Measurements from ENCODE around the gene FXR2. TPM values are rescaled to one million over a fixed set of nuclear protein-coding genes. Genes with fewer than 3 reads are reported as not detected.

The FXR2 gene
- 44.0 to 59.8 TPM (median 56.2 TPM) in 5 replicates for total RNA-seq (2022; extraction: Qiagen RNA extraction; ENCODE audit: low read depth)

DNA sequence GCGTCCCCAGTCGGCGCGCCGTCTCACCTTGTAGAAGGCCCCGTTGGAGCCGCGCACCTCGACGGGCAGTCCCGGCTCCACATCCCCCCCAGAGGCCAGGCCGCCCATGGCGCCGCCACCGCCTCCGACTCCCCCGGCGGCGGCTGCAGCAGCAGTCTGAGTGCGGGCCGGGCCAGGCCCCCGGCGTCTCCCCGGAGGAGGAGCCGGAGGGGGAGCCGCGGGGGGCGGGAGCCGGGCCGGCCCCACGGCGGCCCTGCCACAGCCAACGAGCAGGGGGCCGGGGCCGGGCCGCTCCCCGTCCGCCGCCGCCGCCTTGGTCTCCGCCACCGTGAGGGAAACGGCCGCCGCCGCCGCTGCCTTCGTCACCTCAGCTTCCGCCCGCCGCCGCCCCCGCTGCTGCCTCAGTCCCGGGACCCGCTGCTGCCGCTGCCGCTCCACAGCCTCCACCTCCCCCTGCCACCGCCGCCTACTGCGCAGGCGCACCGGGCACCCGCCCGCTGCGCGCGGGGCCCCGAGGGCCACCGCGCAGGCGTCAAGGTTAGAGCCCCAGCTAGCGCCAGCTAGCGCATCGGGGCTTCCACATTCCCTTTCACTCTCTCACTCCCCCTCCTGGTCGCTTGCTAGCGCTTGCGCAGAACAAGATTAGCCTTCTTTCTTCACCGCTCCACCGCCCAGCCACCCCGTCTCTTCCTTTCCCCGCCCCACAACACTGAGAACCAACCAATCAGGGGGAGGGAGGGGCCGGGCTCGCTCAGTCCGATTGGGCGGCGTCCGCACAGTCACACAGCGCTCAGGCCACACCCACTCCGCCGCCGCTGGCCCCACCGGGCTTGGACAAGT lies at the start of gene FXR2:
Gene FXR2 (minus strand): TSS at position 473 of the 840 bp plus-strand sequence. CDS start 365 bp downstream, at position 108.

DNA sequence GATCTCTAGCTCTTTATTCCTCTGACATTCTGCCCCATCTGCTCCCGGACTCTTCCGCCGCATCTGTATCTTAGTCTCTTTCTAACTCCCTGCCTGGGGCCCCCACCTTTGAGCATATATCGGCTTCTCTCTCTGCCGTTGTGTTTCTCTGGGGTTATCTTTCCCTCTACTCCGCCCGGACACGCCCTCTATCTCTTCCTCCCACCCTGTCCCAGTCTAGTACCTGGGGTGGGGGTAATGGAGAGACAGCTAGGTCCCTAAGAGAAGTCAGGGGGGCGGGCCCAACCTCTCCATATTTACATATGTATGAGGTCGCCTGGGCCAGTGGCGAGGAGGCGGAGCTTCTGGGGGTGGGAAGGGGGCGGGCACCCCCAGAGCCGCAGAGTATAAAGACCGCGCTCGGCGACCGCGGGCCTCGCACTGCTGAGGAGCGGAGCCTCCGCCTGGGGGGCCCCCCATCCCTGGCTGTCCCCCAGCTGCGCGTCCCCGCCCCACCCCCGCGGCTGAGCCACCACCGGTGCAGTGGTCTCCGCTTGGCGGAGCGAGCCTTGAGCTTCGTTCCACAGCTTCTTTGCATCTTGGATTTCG lies 35.9 kb upstream of the FXR2 start, which contains the start of gene ATP1B2:
Gene ATP1B2 (plus strand): TSS at position 418 of the 588 bp plus-strand sequence. CDS start 593 bp downstream, outside the sequence.

DNA sequence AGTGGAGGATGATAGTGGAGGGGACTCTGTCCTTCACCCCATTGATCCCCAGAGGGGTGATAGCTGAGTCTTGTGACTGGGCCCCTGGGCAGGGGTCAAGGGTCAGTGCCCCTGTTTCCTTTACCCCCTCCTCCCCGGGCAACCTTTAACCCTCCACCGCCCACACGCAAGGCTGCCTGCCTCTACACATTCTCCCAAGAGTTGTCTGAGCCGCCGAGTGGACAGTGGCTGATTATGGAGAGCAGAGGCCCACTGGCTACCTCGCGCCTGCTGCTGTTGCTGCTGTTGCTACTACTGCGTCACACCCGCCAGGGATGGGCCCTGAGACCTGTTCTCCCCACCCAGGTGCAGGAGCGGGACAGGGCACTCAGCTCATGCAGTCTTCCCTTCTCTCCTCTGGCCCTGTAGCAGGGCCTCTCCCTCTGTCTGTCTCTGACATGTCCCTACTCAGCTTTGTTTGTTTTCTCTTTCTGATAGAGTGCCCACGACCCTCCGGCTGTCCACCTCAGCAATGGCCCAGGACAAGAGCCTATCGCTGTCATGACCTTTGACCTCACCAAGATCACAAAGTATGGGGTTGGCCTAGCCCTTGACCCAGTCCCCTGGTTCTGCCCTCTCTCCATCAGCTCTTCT lies 15.4 kb upstream of the FXR2 start, which contains the start of gene SHBG:
Gene SHBG (plus strand): TSS at position 197 of the 633 bp plus-strand sequence. CDS start 38 bp downstream, at position 235.

DNA sequence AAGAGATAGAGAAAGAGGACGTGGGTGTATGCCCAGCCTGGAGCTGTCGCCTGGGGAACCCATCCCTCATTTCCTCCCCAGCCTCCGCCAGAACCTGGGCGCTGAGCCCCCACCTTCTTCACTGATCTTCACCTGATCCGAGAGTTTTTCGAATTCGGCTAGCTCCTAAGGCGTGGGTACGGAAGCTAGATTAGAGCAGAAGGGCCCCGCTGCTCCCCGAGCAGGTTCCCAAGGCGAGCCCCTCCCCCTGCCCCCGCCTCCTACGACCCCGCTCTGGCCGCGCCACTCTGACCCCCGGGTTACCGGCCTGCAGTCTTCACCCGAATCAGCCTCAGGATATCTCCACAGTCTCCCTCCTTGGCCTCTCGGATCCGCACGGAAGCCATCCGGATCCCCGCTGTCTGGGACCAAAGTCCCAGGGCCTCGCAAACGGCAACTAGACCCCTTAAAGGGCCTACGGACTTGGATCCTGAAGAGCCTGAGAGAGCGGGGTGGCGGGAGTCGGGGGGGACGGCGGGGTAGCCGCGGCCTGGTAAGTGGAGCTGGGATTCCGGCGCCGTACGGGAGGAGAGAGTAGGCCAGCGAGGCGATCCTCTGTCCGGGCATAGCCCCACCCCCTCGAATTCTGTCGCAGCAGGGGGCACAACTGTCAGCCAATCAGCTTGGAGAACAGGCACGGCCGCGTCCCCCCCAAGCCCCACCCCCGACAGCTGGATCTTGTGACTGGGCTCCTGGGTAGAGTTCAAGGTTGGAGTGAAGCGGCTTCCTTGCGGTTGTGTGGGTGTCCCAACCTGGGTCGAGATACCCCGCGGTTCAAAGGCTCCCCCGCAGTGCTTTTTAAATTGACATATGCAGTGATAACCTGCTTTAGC lies 12.8 kb upstream of the FXR2 start, which contains the start of gene SAT2:
Gene SAT2 (minus strand): TSS at position 572 of the 872 bp plus-strand sequence. CDS start 186 bp downstream, at position 386.

DNA sequence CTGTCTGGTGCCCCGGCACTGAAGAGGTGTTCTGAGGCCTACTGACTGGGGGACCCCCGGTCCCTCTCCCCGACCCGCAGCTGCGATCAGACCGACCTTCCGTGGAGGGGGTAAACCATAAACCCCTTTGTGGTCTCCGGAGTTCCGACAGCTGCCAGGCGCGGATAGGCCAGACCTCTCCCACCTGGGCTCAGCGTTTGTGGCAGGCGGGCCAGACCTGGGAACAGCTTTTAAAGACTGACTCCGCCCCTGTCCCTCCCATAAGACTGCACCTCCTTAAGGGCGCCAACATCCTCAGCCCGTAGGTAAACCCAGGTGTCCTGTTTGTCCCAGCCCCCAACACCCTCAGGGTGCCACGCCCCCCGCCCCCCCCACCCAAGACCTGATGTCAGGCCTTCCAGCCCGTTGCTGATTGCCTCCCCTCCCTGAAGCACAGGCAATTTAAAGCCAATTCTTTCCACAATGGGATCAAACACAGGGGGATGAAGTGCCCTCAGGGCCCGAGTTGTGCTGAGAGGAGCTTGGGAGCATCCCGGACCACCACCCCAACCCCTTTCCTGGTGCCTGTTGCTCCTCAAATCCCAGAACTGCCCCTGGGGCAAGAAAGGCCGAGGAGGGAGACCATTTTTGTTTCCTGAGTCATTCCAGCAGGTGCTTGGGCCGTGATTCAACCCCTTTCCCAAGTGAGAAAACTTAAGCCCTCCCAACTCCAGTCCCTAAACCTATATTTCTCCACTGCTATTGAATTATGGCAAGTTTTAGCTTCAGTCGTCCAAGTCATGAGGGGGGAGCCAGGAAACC lies 24.6 kb downstream of the FXR2 start, which contains the start of gene SOX15:
Gene SOX15 (minus strand): TSS at position 204 of the 801 bp plus-strand sequence. CDS start 418 bp downstream, outside the sequence.

DNA sequence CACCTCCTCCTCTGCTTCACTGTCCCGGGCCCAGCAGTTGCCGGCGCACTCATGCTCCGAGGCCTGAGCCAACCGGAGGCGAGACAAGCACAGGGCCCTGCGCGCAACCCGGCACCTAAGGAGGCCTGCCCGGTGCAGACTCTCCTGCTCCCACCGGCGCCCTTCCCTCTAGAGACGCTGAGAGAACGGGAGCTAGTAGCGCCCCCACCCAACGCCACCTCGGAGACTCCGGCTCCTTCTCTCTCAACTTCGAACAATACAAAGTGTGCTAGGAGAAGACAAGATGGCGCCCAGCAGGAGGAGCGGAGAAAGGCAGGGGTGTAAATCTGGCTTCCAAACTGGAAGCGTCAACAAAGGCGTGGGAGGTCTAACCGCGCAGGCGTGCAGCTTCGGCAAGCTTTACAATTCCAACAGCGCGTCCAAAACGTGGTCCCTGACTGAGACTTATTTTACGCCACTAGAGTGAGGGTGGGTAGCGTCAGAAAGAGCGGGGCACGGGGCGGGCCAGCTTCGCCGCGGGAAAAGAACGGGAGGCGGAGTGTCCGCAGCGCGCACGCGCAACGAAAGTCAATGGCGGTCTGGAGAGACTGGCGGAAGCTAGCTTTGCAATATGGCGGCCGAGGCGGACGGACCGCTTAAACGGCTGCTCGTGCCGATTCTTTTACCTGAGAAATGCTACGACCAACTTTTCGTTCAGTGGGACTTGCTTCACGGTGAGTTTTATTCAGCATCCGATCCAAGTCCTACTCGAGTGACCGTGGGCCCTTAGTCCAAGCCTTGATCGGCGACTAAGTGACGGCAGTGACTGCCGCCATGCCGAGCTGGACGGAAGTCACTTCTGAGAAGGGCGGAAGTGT lies 31.2 kb downstream of the FXR2 start, which contains the start of gene MPDU1:
Gene MPDU1 (plus strand): TSS at position 600 of the 857 bp plus-strand sequence. CDS start 11 bp downstream, at position 611.

DNA sequence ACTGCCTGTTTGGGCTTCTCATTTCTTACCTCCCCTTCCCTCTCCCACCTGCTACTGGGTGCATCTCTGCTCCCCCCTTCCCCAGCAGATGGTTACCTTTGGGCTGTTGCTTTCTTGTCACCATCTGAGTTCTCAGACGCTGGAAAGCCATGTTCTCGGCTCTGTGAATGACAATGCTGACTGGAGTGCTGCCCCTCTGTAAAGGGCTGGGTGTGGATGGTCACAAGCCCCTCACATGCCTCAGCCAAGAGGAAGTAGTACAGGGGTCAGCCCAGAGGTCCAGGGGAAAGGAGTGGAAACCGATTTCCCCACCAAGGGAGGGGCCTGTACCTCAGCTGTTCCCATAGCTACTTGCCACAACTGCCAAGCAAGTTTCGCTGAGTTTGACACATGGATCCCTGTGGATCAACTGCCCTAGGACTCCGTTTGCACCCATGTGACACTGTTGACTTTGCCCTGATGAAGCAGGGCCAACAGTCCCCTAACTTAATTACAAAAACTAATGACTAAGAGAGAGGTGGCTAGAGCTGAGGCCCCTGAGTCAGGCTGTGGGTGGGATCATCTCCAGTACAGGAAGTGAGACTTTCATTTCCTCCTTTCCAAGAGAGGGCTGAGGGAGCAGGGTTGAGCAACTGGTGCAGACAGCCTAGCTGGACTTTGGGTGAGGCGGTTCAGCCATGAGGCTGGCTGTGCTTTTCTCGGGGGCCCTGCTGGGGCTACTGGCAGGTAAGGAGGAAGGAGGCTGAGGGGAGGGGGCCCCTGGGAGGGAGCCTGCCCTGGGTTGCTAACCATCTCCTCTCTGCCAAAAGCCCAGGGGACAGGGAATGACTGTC lies 35.5 kb downstream of the FXR2 start, which contains the start of gene CD68:
Gene CD68 (plus strand): TSS at position 638 of the 833 bp plus-strand sequence. CDS start 40 bp downstream, at position 678.

DNA sequence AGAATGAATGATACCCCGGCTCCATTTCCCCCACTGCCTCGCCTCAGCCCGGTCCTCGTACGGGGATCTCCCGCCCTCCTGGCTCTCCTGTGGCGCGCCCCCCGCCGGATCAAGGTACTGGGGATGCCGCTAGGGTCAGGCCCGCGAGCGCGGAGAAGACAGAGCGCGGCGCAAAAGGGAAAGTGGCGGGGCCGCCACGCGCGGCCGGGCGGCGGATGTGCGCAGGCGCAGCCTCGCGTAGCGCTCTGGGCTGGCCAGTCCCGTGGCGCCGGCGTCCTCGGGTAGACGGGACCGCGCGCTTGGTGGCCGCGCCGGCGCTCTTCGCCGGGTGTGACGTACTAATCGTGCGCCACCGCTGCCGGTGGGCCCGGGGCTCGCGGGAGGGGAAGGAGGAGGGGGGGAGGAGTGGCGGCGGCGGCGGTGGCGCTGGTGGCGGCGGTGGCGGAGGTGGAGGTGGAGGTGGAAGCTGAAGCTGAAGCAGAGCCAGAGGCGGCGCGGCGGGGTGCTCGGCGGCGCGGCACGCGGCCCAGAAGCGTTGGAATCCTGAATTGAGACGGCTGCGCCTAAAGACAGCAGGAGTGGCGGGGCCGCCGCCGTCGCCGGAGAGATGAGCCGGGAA lies 53.0 kb downstream of the FXR2 start, which contains the start of gene SENP3:
Gene SENP3 (plus strand): TSS at position 331 of the 619 bp plus-strand sequence. CDS start 1,158 bp downstream, outside the sequence.

DNA sequence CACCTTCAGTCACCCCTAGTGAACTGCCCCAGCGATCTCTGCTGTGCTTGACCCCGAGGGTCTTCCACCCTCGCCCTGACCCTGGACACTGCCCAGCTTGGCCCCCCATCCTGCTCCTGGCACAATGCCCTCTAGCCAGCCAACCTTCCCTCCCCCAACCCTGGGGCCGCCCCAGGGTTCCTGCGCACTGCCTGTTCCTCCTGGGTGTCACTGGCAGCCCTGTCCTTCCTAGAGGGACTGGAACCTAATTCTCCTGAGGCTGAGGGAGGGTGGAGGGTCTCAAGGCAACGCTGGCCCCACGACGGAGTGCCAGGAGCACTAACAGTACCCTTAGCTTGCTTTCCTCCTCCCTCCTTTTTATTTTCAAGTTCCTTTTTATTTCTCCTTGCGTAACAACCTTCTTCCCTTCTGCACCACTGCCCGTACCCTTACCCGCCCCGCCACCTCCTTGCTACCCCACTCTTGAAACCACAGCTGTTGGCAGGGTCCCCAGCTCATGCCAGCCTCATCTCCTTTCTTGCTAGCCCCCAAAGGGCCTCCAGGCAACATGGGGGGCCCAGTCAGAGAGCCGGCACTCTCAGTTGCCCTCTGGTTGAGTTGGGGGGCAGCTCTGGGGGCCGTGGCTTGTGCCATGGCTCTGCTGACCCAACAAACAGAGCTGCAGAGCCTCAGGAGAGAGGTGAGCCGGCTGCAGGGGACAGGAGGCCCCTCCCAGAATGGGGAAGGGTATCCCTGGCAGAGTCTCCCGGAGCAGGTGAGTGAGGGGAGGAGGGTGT lies 56.0 kb downstream of the FXR2 start, which contains the start of gene TNFSF13:
Gene TNFSF13 (plus strand): TSS at position 207 of the 776 bp plus-strand sequence. CDS start 290 bp downstream, at position 497.

DNA sequence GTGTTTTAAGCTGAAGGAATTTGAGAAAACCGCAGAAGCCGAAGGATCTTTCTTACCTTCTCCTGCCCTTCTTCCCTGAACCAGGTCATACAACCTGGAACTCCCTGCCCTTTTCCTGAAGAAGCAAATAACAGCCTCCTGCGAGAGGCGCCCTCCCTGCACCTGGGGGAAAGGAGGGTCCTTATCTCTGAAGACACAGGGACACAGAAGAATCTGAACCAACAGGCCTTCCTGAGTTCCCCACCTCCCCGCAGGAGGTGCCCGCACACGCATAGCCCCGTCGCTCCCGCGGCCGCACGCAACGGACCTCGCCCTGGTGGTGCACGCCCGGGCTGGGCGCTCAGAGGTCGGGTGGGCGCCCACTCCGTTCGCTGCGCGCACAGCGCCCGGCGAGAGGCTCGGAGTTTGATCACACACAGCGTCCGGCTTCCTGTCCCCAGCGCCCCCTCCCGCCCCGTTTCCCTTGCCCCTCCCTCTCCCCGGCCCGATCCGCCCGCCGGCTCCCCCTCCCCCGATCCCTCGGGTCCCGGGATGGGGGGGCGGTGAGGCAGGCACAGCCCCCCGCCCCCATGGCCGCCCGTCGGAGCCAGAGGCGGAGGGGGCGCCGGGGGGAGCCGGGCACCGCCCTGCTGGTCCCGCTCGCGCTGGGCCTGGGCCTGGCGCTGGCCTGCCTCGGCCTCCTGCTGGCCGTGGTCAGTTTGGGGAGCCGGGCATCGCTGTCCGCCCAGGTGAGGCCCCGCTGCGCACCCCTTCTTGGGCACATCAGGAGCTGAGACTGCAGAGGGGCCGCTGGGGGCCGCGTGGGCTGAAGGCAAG lies 65.9 kb downstream of the FXR2 start, which contains the start of gene TNFSF12:
Gene TNFSF12 (plus strand): TSS at position 474 of the 816 bp plus-strand sequence. CDS start 96 bp downstream, at position 570.

Other genes with a start within 250 kb of the FXR2 start
- gene TNK1, start 233.8 kb downstream of the FXR2 start, total RNA-seq (2022; extraction: Qiagen RNA extraction; ENCODE audit: low read depth), result 1.4 to 2.0 TPM (median 1.5 TPM) in 5 replicates
- gene PLSCR3, start 220.4 kb downstream of the FXR2 start, total RNA-seq (2022; extraction: Qiagen RNA extraction; ENCODE audit: low read depth), result 38.1 to 44.3 TPM (median 41.3 TPM) in 5 replicates
- gene TMEM256, start 210.8 kb downstream of the FXR2 start, total RNA-seq (2022; extraction: Qiagen RNA extraction; ENCODE audit: low read depth), result 202 to 227 TPM (median 216 TPM) in 5 replicates
- 13.2 to 18.5 TPM (median 17.1 TPM) in 5 replicates for gene NLGN2, start 207.1 kb downstream of the FXR2 start, total RNA-seq (2022; extraction: Qiagen RNA extraction; ENCODE audit: low read depth)
- gene SPEM1, start 194.6 kb downstream of the FXR2 start, total RNA-seq (2022; extraction: Qiagen RNA extraction; ENCODE audit: low read depth), result 0.14 TPM in 1 of 5 replicates, not detected in the others
- gene SPEM2, start 189.3 kb downstream of the FXR2 start, total RNA-seq (2022; extraction: Qiagen RNA extraction; ENCODE audit: low read depth), result 0.14 TPM in 1 of 5 replicates, not detected in the others
- gene SPEM3, start 186.0 kb downstream of the FXR2 start, total RNA-seq (2022; extraction: Qiagen RNA extraction; ENCODE audit: low read depth), result not detected in 5 replicates
- gene TMEM102, start 179.5 kb downstream of the FXR2 start, total RNA-seq (2022; extraction: Qiagen RNA extraction; ENCODE audit: low read depth), result 10.2 to 13.7 TPM (median 12.1 TPM) in 5 replicates
- 0.43 to 1.3 TPM (median 1.1 TPM) in 5 replicates for gene FGF11, start 175.4 kb downstream of the FXR2 start, total RNA-seq (2022; extraction: Qiagen RNA extraction; ENCODE audit: low read depth)
- gene CHRNB1, start 169.8 kb downstream of the FXR2 start, total RNA-seq (2022; extraction: Qiagen RNA extraction; ENCODE audit: low read depth), result 7.3 to 11.0 TPM (median 9.1 TPM) in 5 replicates
- gene ZBTB4, start 135.3 kb downstream of the FXR2 start, total RNA-seq (2022; extraction: Qiagen RNA extraction; ENCODE audit: low read depth), result 18.5 to 23.4 TPM (median 22.7 TPM) in 5 replicates
- not detected in 5 replicates for gene SLC35G6, start 133.5 kb downstream of the FXR2 start, total RNA-seq (2022; extraction: Qiagen RNA extraction; ENCODE audit: low read depth)
- gene POLR2A, start 130.5 kb downstream of the FXR2 start, total RNA-seq (2022; extraction: Qiagen RNA extraction; ENCODE audit: low read depth), result 63.4 to 76.8 TPM (median 71.8 TPM) in 5 replicates
- 9.1 to 12.2 TPM (median 10.8 TPM) in 5 replicates for gene TNFSF12, start 65.8 kb downstream of the FXR2 start, total RNA-seq (2022; extraction: Qiagen RNA extraction; ENCODE audit: low read depth)
- 0.37 to 1.1 TPM (median 0.87 TPM) in 5 replicates for gene TNFSF13, start 56.1 kb downstream of the FXR2 start, total RNA-seq (2022; extraction: Qiagen RNA extraction; ENCODE audit: low read depth)
- gene SENP3, start 53.0 kb downstream of the FXR2 start, total RNA-seq (2022; extraction: Qiagen RNA extraction; ENCODE audit: low read depth), result 85.2 to 101 TPM (median 93.8 TPM) in 5 replicates
- 25.6 to 35.0 TPM (median 28.2 TPM) in 5 replicates for gene CD68, start 35.3 kb downstream of the FXR2 start, total RNA-seq (2022; extraction: Qiagen RNA extraction; ENCODE audit: low read depth)
- 112 to 145 TPM (median 126 TPM) in 5 replicates for gene MPDU1, start 31.0 kb downstream of the FXR2 start, total RNA-seq (2022; extraction: Qiagen RNA extraction; ENCODE audit: low read depth)
- gene SOX15, start 24.8 kb downstream of the FXR2 start, total RNA-seq (2022; extraction: Qiagen RNA extraction; ENCODE audit: low read depth), result 0.13 to 0.30 TPM (median 0.14 TPM) in 5 replicates
- gene SAT2, start 12.9 kb upstream of the FXR2 start, total RNA-seq (2022; extraction: Qiagen RNA extraction; ENCODE audit: low read depth), result 65.1 to 91.4 TPM (median 81.4 TPM) in 5 replicates
- gene SHBG, start 15.2 kb upstream of the FXR2 start, total RNA-seq (2022; extraction: Qiagen RNA extraction; ENCODE audit: low read depth), result 0.29 to 1.1 TPM (median 0.42 TPM) in 5 replicates
- 0.12 to 0.42 TPM (median 0.26 TPM) in 5 replicates for gene ATP1B2, start 36.0 kb upstream of the FXR2 start, total RNA-seq (2022; extraction: Qiagen RNA extraction; ENCODE audit: low read depth)
- gene TP53, start 72.6 kb upstream of the FXR2 start, total RNA-seq (2022; extraction: Qiagen RNA extraction; ENCODE audit: low read depth), result 38.4 to 46.5 TPM (median 42.3 TPM) in 5 replicates
- 29.3 to 48.6 TPM (median 40.8 TPM) in 5 replicates for gene WRAP53, start 73.6 kb upstream of the FXR2 start, total RNA-seq (2022; extraction: Qiagen RNA extraction; ENCODE audit: low read depth)
- 1.3 to 1.6 TPM (median 1.5 TPM) in 5 replicates for gene EFNB3, start 90.3 kb upstream of the FXR2 start, total RNA-seq (2022; extraction: Qiagen RNA extraction; ENCODE audit: low read depth)
- 0.01 to 0.10 TPM (median 0.05 TPM) in 4 of 5 replicates, not detected in the other for gene DNAH2, start 102.8 kb upstream of the FXR2 start, total RNA-seq (2022; extraction: Qiagen RNA extraction; ENCODE audit: low read depth)
- 9.9 to 17.7 TPM (median 12.8 TPM) in 5 replicates for gene KDM6B, start 219.3 kb upstream of the FXR2 start, total RNA-seq (2022; extraction: Qiagen RNA extraction; ENCODE audit: low read depth)
- gene TMEM88, start 240.2 kb upstream of the FXR2 start, total RNA-seq (2022; extraction: Qiagen RNA extraction; ENCODE audit: low read depth), result 0.23 to 0.92 TPM (median 0.82 TPM) in 5 replicates
- 210 to 251 TPM (median 223 TPM) in 5 replicates for gene NAA38, start 242.7 kb upstream of the FXR2 start, total RNA-seq (2022; extraction: Qiagen RNA extraction; ENCODE audit: low read depth)
- 19.1 to 21.6 TPM (median 19.8 TPM) in 5 replicates for gene CYB5D1, start 243.1 kb upstream of the FXR2 start, total RNA-seq (2022; extraction: Qiagen RNA extraction; ENCODE audit: low read depth)

All from A549 treated with GW870086 at 1 μM for 4 hours (cell line).